Neural progenitor cell (in vitro differentiated cells): ENCODE data around the gene SMG6.
A peak's percentile ranks its signal among the peaks of the same experiment; 100 is the strongest.

Experiments used
- EZH2 ChIP-seq: fragments of 200-600 bp; sonication (generic); IDR thresholded peaks from 2 replicates; pipeline ENCODE4 v1.6.1; 2017; ENCODE audit warnings: antibody characterized with exemption, mild to moderate bottlenecking, moderate library complexity
- TF ChIP-seq, protein P1 (sequence below): fragments of 200-600 bp; sonication (generic); IDR thresholded peaks from 2 replicates; pipeline ENCODE4 v1.5.1; 2017; ENCODE audit warnings: antibody characterized with exemption, mild to moderate bottlenecking

DNA sequence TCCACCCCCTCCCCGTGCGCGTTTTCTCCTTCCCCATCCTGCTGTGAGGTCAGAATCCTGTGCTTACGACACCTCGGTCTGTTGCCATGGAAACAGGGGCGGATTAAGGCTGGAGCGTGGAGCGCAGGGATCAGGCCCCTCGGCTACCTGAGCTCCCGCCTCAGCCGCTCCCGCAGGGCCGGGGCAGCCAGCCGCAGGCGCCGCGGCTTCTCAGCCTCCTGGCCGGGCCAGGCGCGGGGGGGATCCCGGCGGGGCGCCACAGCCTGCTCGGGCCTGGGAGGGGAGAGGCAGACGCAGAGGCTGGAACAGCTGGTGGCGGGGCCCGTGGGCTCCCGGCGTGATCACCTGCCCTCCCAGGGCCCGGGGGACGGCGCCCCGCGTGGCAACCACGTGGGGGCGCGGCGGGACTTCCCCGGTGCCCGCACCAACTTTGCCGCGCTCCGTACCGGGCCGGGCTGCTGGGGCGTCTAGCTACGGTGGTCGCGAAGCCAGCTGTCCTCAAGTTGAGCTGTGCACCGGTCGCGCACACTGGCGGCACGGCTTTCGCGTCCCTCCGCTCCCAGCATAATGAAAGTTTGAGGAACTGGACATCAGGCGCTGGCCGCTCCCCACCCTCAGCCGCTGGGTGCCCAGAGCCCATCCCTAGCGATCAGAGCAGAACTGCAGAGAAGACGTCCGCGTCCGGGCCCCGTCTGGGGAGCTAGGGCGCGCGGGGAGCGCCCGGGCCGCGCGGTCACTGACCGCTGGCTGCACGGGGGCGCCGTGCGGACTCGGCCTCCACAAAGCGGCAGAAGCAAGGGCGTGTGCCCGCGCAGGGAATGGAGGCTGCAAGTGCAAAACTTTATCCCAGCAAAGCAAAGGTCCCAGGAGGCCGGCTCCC, 279.7 kb downstream of the SMG6 start:
- peak; percentile 54 for TF ChIP-seq EZH2
- TF ChIP-seq, protein P1, sequence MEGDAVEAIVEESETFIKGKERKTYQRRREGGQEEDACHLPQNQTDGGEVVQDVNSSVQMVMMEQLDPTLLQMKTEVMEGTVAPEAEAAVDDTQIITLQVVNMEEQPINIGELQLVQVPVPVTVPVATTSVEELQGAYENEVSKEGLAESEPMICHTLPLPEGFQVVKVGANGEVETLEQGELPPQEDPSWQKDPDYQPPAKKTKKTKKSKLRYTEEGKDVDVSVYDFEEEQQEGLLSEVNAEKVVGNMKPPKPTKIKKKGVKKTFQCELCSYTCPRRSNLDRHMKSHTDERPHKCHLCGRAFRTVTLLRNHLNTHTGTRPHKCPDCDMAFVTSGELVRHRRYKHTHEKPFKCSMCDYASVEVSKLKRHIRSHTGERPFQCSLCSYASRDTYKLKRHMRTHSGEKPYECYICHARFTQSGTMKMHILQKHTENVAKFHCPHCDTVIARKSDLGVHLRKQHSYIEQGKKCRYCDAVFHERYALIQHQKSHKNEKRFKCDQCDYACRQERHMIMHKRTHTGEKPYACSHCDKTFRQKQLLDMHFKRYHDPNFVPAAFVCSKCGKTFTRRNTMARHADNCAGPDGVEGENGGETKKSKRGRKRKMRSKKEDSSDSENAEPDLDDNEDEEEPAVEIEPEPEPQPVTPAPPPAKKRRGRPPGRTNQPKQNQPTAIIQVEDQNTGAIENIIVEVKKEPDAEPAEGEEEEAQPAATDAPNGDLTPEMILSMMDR: no peak
